Activated T-helper 17 cell treated with anti-CD3 and anti-CD28 coated beads, Interleukin-2, amount 50 U/mL, for 72 hours (primary cell): ENCODE measurements around the gene SYNM. TPM values are rescaled to one million over a fixed set of nuclear protein-coding genes. Genes with fewer than 3 reads are reported as not detected.

Experiments
- ATAC-seq: fragments of 150-1000 bp; cut with Tn5 transposase; replicated peaks from 2 replicates; pipeline ENCODE4 v1.10.0; 2021; ENCODE audit warnings: mild to moderate bottlenecking, moderate library complexity
- H3K27ac Mint-ChIP-seq: one replicate; pipeline ENCODE4 v1.8.0; 2022; ENCODE audit warnings: mixed read lengths
- H3K27me3 Mint-ChIP-seq: one replicate; pipeline ENCODE4 v1.8.0; 2022; ENCODE audit warnings: mixed read lengths
- H3K36me3 Mint-ChIP-seq: one replicate; pipeline ENCODE4 v1.8.0; 2022; ENCODE audit warnings: low read depth, mild to moderate bottlenecking, mixed read lengths
- H3K4me1 Mint-ChIP-seq: one replicate; pipeline ENCODE4 v1.8.0; 2022; ENCODE audit warnings: mixed read lengths
- H3K4me3 Mint-ChIP-seq: one replicate; pipeline ENCODE4 v1.8.0; 2022; ENCODE audit warnings: mild to moderate bottlenecking, mixed read lengths
- H3K9me3 Mint-ChIP-seq: one replicate; pipeline ENCODE4 v1.8.0; 2022; ENCODE audit warnings: mixed read lengths
- total RNA-seq, 2 donors: library from RNA; stranded (reverse); gene quantifications; one replicate each; pipeline ENCODE4 v1.2.3, GENCODE V29; 2022

Gene SYNM
- total RNA-seq, 2 donors from 2014 or later = 0.43 to 0.58 TPM

DNA sequence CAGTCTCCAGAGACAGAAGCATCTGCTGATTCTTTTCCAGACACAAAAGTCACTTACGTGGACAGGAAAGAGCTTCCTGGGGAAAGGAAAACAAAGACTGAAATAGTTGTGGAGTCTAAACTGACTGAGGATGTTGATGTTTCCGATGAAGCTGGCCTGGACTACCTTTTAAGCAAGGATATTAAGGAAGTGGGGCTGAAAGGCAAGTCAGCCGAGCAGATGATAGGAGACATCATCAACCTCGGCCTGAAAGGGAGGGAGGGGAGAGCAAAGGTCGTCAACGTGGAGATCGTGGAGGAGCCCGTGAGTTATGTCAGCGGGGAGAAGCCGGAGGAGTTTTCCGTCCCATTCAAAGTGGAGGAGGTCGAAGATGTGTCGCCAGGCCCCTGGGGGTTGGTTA lies 25.4 kb downstream of the SYNM start:
- Mint-ChIP-seq H3K27me3 (peaks cover 3% of the 10 kb centered on the region), H3K4me3 (no peak overlapping the region), H3K4me1 (no peaks in the 10 kb centered on the region), H3K36me3 (no peaks in the 10 kb centered on the region), H3K9me3 (no peaks in the 10 kb centered on the region), H3K27ac (no peak overlapping the region)
- ATAC-seq = no peak

- ATAC-seq = no peak
- Mint-ChIP-seq H3K4me1 (no peaks in the 10 kb centered on the region), H3K36me3 (no peaks in the 10 kb centered on the region), H3K27me3 (peaks cover 3% of the 10 kb centered on the region), H3K27ac (no peak overlapping the region), H3K9me3 (no peaks in the 10 kb centered on the region), H3K4me3 (no peak overlapping the region)
These were observed 26.0 kb downstream of the SYNM start for GRCh38 chr15:99130765-99131440.

DNA sequence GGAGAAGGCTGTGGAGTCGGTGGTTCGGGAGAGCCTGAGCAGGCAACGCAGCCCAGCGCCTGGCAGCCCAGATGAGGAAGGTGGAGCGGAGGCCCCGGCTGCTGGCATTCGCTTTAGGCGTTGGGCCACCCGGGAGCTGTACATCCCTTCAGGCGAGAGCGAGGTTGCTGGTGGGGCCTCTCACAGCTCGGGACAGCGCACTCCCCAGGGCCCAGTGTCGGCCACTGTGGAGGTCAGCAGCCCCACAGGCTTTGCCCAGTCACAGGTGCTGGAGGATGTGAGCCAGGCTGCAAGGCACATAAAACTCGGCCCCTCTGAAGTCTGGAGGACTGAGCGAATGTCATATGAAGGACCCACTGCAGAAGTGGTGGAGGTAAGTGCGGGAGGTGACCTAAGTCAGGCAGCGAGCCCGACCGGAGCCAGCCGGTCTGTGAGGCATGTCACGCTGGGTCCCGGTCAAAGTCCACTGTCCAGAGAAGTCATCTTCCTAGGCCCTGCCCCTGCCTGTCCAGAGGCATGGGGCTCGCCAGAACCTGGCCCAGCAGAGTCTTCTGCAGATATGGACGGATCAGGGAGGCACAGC lies 26.7 kb downstream of the SYNM start:
- Mint-ChIP-seq H3K36me3 (no peaks in the 10 kb centered on the region), H3K9me3 (no peaks in the 10 kb centered on the region), H3K27me3 (peaks cover 2% of the 10 kb centered on the region), H3K4me1 (no peaks in the 10 kb centered on the region), H3K27ac (no peak overlapping the region), H3K4me3 (no peak overlapping the region)
- no peak for ATAC-seq

- Mint-ChIP-seq H3K4me1 (no peaks in the 10 kb centered on the region), H3K27me3 (no peaks in the 10 kb centered on the region), H3K9me3 (no peaks in the 10 kb centered on the region), H3K36me3 (no peaks in the 10 kb centered on the region), H3K27ac (no peak overlapping the region), H3K4me3 (no peak overlapping the region)
- ATAC-seq = no peak
These were observed 27.2 kb downstream of the SYNM start for GRCh38 chr15:99132122-99132521.

DNA sequence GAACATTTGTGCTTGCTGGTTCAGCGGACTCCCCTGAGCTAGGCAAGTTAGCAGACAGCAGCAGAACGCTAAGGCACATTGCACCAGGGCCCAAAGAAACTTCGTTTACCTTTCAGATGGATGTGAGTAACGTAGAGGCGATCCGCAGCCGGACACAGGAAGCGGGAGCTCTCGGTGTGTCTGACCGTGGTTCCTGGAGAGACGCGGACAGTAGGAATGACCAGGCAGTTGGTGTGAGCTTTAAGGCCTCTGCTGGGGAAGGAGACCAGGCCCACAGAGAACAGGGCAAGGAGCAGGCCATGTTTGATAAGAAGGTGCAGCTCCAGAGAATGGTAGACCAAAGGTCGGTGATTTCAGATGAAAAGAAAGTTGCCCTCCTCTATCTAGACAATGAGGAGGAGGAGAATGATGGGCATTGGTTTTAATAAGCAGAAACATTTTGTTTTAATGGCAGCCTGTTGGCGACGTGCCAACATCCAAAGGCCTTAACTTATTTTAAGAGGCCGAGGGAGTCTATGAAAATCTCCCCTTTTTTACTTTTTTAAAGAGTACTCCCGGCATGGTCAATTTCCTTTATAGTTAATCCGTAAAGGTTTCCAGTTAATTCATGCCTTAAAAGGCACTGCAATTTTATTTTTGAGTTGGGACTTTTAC lies 27.9 kb downstream of the SYNM start:
- no peak for ATAC-seq
- H3K9me3 Mint-ChIP-seq = no peaks in the 10 kb centered on the region
- H3K4me3 Mint-ChIP-seq = no peak overlapping the region
- H3K27ac Mint-ChIP-seq = no peak overlapping the region
- H3K27me3 Mint-ChIP-seq = no peaks in the 10 kb centered on the region
- H3K4me1 Mint-ChIP-seq = no peaks in the 10 kb centered on the region
- H3K36me3 Mint-ChIP-seq = no peaks in the 10 kb centered on the region

GRCh38 chr15:99134317-99134821 lies 29.5 kb downstream of the SYNM start:
- no peaks in the 10 kb centered on the region for H3K36me3 Mint-ChIP-seq
- ATAC-seq = no peak
- no peaks in the 10 kb centered on the region for H3K4me1 Mint-ChIP-seq
- H3K9me3 Mint-ChIP-seq = no peaks in the 10 kb centered on the region
- no peak overlapping the region for H3K27ac Mint-ChIP-seq
- H3K27me3 Mint-ChIP-seq = no peaks in the 10 kb centered on the region
- H3K4me3 Mint-ChIP-seq = no peak overlapping the region

DNA sequence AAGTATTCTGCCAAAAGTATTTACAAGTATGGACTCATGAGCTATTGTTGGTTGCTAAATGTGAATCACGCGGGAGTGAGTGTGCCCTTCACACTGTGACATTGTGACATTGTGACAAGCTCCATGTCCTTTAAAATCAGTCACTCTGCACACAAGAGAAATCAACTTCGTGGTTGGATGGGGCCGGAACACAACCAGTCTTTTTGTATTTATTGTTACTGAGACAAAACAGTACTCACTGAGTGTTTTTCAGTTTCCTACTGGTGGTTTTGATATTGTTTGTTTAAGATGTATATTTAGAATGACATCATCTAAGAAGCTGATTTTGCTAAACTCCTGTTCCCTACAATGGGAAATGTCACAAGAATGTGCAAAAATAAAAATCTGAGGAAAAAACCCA lies 30.3 kb downstream of the SYNM start:
- Mint-ChIP-seq H3K27ac (no peak overlapping the region), H3K9me3 (no peaks in the 10 kb centered on the region), H3K27me3 (no peaks in the 10 kb centered on the region), H3K4me1 (no peaks in the 10 kb centered on the region), H3K36me3 (no peaks in the 10 kb centered on the region), H3K4me3 (no peak overlapping the region)
- ATAC-seq = peak; percentile 52

DNA sequence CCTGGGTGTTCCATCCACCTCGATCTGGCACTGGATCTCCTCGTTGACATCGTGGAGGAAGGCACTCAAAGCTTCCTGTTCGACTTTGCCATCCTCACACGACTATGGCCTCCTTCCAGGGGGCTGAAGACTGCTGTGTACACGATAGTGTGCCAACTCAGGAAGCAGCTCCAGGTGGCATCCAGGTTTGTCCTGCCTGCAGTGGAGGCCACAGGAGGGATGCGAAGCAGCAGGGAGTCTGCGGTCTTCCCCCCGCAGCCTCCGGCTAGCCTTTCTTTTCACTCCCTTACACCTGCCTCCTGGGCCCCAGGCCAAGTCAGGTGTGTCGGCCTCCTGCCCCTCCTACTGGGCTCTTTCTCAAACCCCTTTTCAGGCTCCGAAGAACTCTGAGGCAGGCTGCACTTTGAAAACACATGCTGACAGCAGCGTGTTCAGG lies 32.2 kb downstream of the SYNM start:
- H3K4me3 Mint-ChIP-seq = no peak overlapping the region
- no peaks in the 10 kb centered on the region for H3K36me3 Mint-ChIP-seq
- H3K9me3 Mint-ChIP-seq = no peaks in the 10 kb centered on the region
- H3K27me3 Mint-ChIP-seq = no peaks in the 10 kb centered on the region
- H3K4me1 Mint-ChIP-seq = no peaks in the 10 kb centered on the region
- H3K27ac Mint-ChIP-seq = no peak overlapping the region
- ATAC-seq = no peak

- no peak for ATAC-seq
- no peak overlapping the region for H3K4me3 Mint-ChIP-seq
- no peaks in the 10 kb centered on the region for H3K4me1 Mint-ChIP-seq
- H3K36me3 Mint-ChIP-seq = no peaks in the 10 kb centered on the region
- H3K27me3 Mint-ChIP-seq = no peaks in the 10 kb centered on the region
- no peak overlapping the region for H3K27ac Mint-ChIP-seq
- H3K9me3 Mint-ChIP-seq = no peaks in the 10 kb centered on the region
These were observed 33.0 kb downstream of the SYNM start for GRCh38 chr15:99137877-99138276.

GRCh38 chr15:99138491-99138982 lies 33.7 kb downstream of the SYNM start:
- ATAC-seq = no peak
- no peak overlapping the region for H3K27ac Mint-ChIP-seq
- H3K4me3 Mint-ChIP-seq = no peak overlapping the region
- no peaks in the 10 kb centered on the region for H3K9me3 Mint-ChIP-seq
- no peaks in the 10 kb centered on the region for H3K36me3 Mint-ChIP-seq
- H3K27me3 Mint-ChIP-seq = no peaks in the 10 kb centered on the region
- no peaks in the 10 kb centered on the region for H3K4me1 Mint-ChIP-seq

GRCh38 chr15:99139276-99139675 lies 34.4 kb downstream of the SYNM start:
- Mint-ChIP-seq H3K27ac (no peak overlapping the region), H3K36me3 (no peaks in the 10 kb centered on the region), H3K4me3 (no peak overlapping the region), H3K27me3 (no peaks in the 10 kb centered on the region), H3K4me1 (no peaks in the 10 kb centered on the region), H3K9me3 (no peaks in the 10 kb centered on the region)
- no peak for ATAC-seq

- Mint-ChIP-seq H3K27ac (no peak overlapping the region), H3K9me3 (no peaks in the 10 kb centered on the region), H3K4me1 (no peaks in the 10 kb centered on the region), H3K36me3 (no peaks in the 10 kb centered on the region), H3K27me3 (no peaks in the 10 kb centered on the region), H3K4me3 (no peak overlapping the region)
- ATAC-seq = no peak
These were observed 35.7 kb downstream of the SYNM start for GRCh38 chr15:99140590-99140989.

GRCh38 chr15:99141943-99142342 lies 37.1 kb downstream of the SYNM start:
- no peaks in the 10 kb centered on the region for H3K4me1 Mint-ChIP-seq
- H3K36me3 Mint-ChIP-seq = no peaks in the 10 kb centered on the region
- no peaks in the 10 kb centered on the region for H3K9me3 Mint-ChIP-seq
- ATAC-seq = no peak
- no peak overlapping the region for H3K27ac Mint-ChIP-seq
- H3K27me3 Mint-ChIP-seq = no peaks in the 10 kb centered on the region
- no peak overlapping the region for H3K4me3 Mint-ChIP-seq

GRCh38 chr15:99142562-99142961 lies 37.7 kb downstream of the SYNM start:
- no peak overlapping the region for H3K4me3 Mint-ChIP-seq
- no peaks in the 10 kb centered on the region for H3K9me3 Mint-ChIP-seq

DNA sequence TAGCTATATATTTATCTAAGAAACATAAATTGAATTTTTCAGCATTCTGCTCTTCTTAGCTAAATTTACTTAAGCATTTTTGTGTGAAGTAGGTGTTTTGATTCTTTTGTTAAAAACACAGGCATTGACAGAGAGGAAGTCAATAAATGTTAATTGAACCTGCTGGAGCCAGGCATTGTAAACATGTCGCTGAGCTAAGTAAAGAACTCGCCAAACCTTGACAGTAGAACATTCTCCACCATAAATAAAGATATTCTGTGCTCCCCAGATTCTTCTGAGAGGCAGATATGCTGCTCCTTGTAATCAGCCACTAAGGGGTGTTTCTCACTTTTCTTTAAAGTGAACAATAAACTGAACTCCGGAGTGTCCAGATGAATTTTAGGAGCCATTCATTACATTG lies 38.4 kb downstream of the SYNM start:
- ATAC-seq = no peak
- no peaks in the 10 kb centered on the region for H3K4me1 Mint-ChIP-seq

More at GRCh38 chr15:99142562-99142961, 37.7 kb downstream of the SYNM start:
- H3K27ac Mint-ChIP-seq = no peak overlapping the region
- H3K36me3 Mint-ChIP-seq = no peaks in the 10 kb centered on the region
- no peaks in the 10 kb centered on the region for H3K27me3 Mint-ChIP-seq
- H3K4me1 Mint-ChIP-seq = no peaks in the 10 kb centered on the region
- ATAC-seq = no peak

More for the DNA sequence above, 38.4 kb downstream of the SYNM start:
- H3K27ac Mint-ChIP-seq = no peak overlapping the region
- H3K27me3 Mint-ChIP-seq = no peaks in the 10 kb centered on the region
- H3K9me3 Mint-ChIP-seq = no peaks in the 10 kb centered on the region
- H3K4me3 Mint-ChIP-seq = no peak overlapping the region
- H3K36me3 Mint-ChIP-seq = no peaks in the 10 kb centered on the region
